ENCODE data around the gene ALG12. TPM values are rescaled to one million over a fixed set of nuclear protein-coding genes. Genes with fewer than 3 reads are reported as not detected.

ALG12 gene
- total and polyA plus RNA-seq, 2 of the 4 experiments (the other 2 are of a cell fraction) = 7.2 to 10.9 TPM

- Histone ChIP-seq H2AK5ac (ENCODE audit: low read depth, low read length) (no peak overlapping the region), H3K9ac (ENCODE audit: low read depth, low read length) (no peak overlapping the region), H2BK5ac (ENCODE audit: low read depth, low read length, poor library complexity, severe bottlenecking) (no peak overlapping the region), H3K14ac (replicated peaks; ENCODE audit: low read depth, low read length) (no peak overlapping the region), H2BK20ac (ENCODE audit: low read depth, low read length) (no peak overlapping the region), H4K20me1 (ENCODE audit: insufficient read depth, low read length) (peaks cover 68% of the 10 kb centered on the region), H3K4ac (ENCODE audit: low read depth, low read length) (no peak overlapping the region), H3K23ac (ENCODE audit: low read depth, low read length) (no peak overlapping the region), H3K79me1 (ENCODE audit: low read depth in 1 of 2, low read length in 2 of 2) (peaks cover 24 to 65% of the 10 kb centered on the region in 2 experiments), H2BK120ac (ENCODE audit: low read depth, low read length) (no peak overlapping the region), H3K56ac (ENCODE audit: extremely low read depth, insufficient read depth, low read length) (no peak overlapping the region), H3K27me3 (ENCODE audit: control insufficient read depth, insufficient read depth, low read length) (no peaks in the 10 kb centered on the region), H3K36me3 (ENCODE audit: control insufficient read depth, insufficient read depth, low read length) (peaks cover 18% of the 10 kb centered on the region), H2BK15ac (ENCODE audit: low read depth, low read length) (no peak overlapping the region), H4K91ac (ENCODE audit: insufficient read depth, low read depth, low read length) (no peak overlapping the region), H3K9me3 (ENCODE audit: control insufficient read depth, insufficient read depth, low read length) (peaks cover 30% of the 10 kb centered on the region), H2AK9ac (replicated peaks; ENCODE audit: low read depth, low read length, poor library complexity) (no peak overlapping the region), H3K4me1 (ENCODE audit: control insufficient read depth, insufficient read depth, low read length) (no peaks in the 10 kb centered on the region), H3K18ac (ENCODE audit: low read depth, low read length) (no peak overlapping the region), H4K8ac (ENCODE audit: low read depth in 2 of 2, low read length in 2 of 2) (no peak overlapping the region), H3K9me1 (ENCODE audit: insufficient read depth, low read length) (peaks cover 8% of the 10 kb centered on the region; the same call in 1 of the 2 replicates), H3K4me2 (ENCODE audit: low read depth, low read length) (no peak overlapping the region), H3K27ac (ENCODE audit: insufficient read depth, low read length) (no peak overlapping the region), H4K5ac (ENCODE audit: low read depth, low read length) (no peak overlapping the region), H3K4me3 (ENCODE audit: insufficient read depth, low read depth, low read length) (no peak overlapping the region), H2AFZ (replicated peaks; ENCODE audit: low read length, poor library complexity) (no peak overlapping the region)
- ATAC-seq (ENCODE audit: low read depth) = no peak
- DNase-seq = no peak
- in situ Hi-C loops (cut with MboI; ENCODE audit: low sequenced_read_pairs) (loop anchor here (10.0 kb wide), 1 partner anchor 49 kb away; the partner anchor contains the start of genes ALG12 and CRELD2), intact Hi-C loops (cut with micrococcal nuclease) (no loop called here), dilution Hi-C loops (cut with HindIII; ENCODE audit: low sequenced_read_pairs, unreplicated experiment) (no loop called here)
- POLR2A ChIA-PET (ENCODE audit: unreplicated experiment) = no interaction called here
- WGBS, 2 experiments (ENCODE audit: extremely low coverage in 2 of 2, insufficient read length in 1 of 2) = no CpG with 5 or more reads among the region's 2 CpGs
- no TSS peak for BruUV-seq (replicated peaks)
- TF ChIP-seq CHD1 (IDR thresholded peaks at IDR 0.05; ENCODE audit: low read depth, low read length) (no peak), RAD21 (IDR thresholded peaks at IDR 0.05; ENCODE audit: low read length) (no peak), BHLHE40 (IDR thresholded peaks at IDR 0.05; ENCODE audit: low read depth, low read length) (no peak), MXI1 (IDR thresholded peaks at IDR 0.05; ENCODE audit: borderline replicate concordance, low read depth, low read length) (no peak), POLR2A (IDR thresholded peaks at IDR 0.05; ENCODE audit: low read depth, low read length) (no peak), MAFK (IDR thresholded peaks at IDR 0.05; ENCODE audit: low read depth, low read length) (no peak), RCOR1 (IDR thresholded peaks at IDR 0.05; ENCODE audit: insufficient replicate concordance, low read length) (no peak), FOS (IDR thresholded peaks at IDR 0.05; ENCODE audit: low read depth, low read length) (no peak), MAZ (IDR thresholded peaks at IDR 0.05; ENCODE audit: borderline replicate concordance, low read depth, low read length) (no peak), NFE2L2 (IDR thresholded peaks at IDR 0.05; ENCODE audit: low read depth, low read length) (no peak), ELK1 (IDR thresholded peaks at IDR 0.05; ENCODE audit: borderline replicate concordance, low read depth, low read length) (no peak), RFX5 (IDR thresholded peaks at IDR 0.05; ENCODE audit: low read depth, low read length) (no peak), SMC3 (IDR thresholded peaks at IDR 0.05; ENCODE audit: low read depth, low read length) (no peak), CTCF (conservative IDR thresholded peaks at IDR 0.05; ENCODE audit: low read depth, low read length) (no peak), USF2 (IDR thresholded peaks at IDR 0.05; ENCODE audit: low read depth, low read length) (no peak), CEBPB (IDR thresholded peaks at IDR 0.05; ENCODE audit: low read depth, low read length) (no peak)
- CTCF ChIA-PET = no interaction called here
Measured at GRCh38 chr22:49866134-49866533, 52.1 kb downstream of the ALG12 start.

All from IMR-90 (cell line).